Measurements from ENCODE around the gene TRPV3.

DNA sequence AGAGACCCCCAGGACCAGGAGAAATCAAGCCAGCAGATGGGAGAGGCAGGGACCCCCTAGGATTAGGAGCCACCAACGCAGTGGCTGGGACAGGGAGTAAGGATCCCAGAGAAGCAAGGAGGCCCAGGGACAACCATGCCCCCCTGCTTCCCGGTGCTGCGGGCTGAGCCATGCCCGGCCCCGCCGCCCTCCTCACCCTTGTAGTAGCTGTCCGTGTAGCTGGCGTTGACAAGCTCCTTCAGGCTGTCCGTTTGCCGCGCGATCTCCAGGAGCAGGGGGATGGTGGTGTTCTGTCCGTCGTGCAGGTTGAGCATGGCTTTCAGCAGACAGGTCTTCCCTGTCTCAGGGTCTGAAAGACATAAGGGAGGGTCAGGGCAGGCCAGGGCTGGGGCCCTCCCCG is 33.2 kb upstream of the TRPV3 start:
- no peak for TF ChIP-seq POLR2A (IDR thresholded peaks at IDR 0.05; ENCODE audit: low read length)
- no peak for TF ChIP-seq GATA1 (IDR thresholded peaks at IDR 0.05; ENCODE audit: low read depth, low read length)
